C4-2B (cell line): ENCODE results near the gene FTL.
A peak's percentile ranks its signal among the peaks of the same experiment; 100 is the strongest.

Source experiments
- H3K27ac ChIP-seq: fragments of 450-650 bp; 2 replicates; pipeline ENCODE4 v1.5.1; 2017
- ZFX ChIP-seq: fragments of 450-650 bp; IDR thresholded peaks from 2 replicates; pipeline ENCODE4 v1.6.1; 2017
- TF ChIP-seq, protein P1 (sequence below): fragments of 450-650 bp; conservative IDR thresholded peaks from 2 replicates; pipeline ENCODE4 v1.5.1; 2017; ENCODE audit warnings: mild to moderate bottlenecking

Gene FTL

GRCh38 chr19:48989701-48990291, 24.7 kb downstream of the FTL start:
- H3K27ac ChIP-seq: no peak overlapping the region
- TF ChIP-seq, protein P1, sequence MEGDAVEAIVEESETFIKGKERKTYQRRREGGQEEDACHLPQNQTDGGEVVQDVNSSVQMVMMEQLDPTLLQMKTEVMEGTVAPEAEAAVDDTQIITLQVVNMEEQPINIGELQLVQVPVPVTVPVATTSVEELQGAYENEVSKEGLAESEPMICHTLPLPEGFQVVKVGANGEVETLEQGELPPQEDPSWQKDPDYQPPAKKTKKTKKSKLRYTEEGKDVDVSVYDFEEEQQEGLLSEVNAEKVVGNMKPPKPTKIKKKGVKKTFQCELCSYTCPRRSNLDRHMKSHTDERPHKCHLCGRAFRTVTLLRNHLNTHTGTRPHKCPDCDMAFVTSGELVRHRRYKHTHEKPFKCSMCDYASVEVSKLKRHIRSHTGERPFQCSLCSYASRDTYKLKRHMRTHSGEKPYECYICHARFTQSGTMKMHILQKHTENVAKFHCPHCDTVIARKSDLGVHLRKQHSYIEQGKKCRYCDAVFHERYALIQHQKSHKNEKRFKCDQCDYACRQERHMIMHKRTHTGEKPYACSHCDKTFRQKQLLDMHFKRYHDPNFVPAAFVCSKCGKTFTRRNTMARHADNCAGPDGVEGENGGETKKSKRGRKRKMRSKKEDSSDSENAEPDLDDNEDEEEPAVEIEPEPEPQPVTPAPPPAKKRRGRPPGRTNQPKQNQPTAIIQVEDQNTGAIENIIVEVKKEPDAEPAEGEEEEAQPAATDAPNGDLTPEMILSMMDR: no peak
- TF ChIP-seq ZFX: no peak

- TF ChIP-seq ZFX: no peak
- TF ChIP-seq, protein P1: no peak
- H3K27ac ChIP-seq: no peak overlapping the region
Measured at GRCh38 chr19:48990400-48990799, 25.3 kb downstream of the FTL start.

DNA sequence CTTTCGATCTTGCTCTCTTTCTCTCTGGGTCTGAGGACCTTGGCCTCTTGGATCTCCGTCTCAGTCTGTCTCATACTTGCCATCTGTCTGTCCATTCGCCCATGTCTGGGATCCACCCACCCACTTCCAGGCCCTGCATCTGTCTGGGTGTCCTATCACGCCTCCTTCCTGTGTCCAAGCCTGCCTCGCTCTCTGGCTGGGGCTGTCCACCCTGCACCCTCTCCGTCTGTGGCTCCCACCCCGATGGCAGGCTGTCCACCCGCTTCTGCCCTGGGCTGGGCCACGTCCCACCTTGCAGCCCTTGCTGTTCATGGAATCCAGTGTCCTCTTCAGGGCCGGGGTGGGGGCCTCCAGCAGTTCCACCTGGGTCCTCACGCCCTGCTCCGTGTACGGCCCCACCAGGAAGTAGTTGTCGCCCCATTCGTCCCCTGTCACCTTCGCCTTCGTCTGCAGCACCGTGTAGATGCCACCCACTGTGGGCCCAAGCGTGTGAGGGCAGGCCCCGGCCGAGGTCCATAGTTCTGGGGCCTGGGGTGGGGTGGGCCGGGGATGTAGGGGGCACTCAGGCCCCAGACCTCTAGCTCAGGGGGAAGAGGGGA, 26.0 kb downstream of the FTL start:
- no peak for TF ChIP-seq ZFX
- TF ChIP-seq, protein P1: no peak
- H3K27ac ChIP-seq: peak overlapping the region; percentile 92; the same call in 1 of the 2 replicates

GRCh38 chr19:48991873-48992580, 26.9 kb downstream of the FTL start:
- TF ChIP-seq, protein P1: no peak
- TF ChIP-seq ZFX: no peak
- peak overlapping the region; percentile 92 for H3K27ac ChIP-seq

DNA sequence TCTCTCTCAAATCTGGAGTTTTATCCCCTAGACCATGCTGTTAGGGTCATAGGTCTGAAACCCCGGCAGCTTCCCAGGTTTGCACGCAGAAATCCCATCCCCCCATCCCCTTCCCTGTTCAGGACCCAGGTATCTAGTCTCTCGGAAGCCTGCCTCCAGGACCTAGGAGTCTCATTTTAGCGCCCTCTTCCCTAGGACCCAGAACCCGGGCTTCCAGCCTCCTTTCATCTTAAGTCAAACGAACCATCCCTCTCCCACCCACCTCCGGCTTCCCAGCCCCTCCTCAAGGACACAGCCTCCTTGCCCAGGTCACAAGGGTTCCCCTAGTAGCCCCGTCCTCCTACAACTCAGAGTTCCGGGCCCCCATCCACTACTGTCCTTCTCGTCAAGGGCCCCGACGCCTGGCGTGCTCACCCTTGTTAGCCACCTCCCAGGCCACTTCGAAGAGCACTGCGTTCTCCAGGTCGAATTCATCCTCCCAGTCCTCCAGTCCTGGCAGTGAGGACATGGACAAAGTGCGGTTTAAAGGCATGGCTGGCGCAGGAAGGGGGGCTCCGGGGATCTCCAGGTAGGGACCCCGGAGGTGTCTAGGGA, 27.6 kb downstream of the FTL start:
- H3K27ac ChIP-seq: peak overlapping the region; percentile 92
- TF ChIP-seq, protein P1: no peak
- TF ChIP-seq ZFX: no peak

DNA sequence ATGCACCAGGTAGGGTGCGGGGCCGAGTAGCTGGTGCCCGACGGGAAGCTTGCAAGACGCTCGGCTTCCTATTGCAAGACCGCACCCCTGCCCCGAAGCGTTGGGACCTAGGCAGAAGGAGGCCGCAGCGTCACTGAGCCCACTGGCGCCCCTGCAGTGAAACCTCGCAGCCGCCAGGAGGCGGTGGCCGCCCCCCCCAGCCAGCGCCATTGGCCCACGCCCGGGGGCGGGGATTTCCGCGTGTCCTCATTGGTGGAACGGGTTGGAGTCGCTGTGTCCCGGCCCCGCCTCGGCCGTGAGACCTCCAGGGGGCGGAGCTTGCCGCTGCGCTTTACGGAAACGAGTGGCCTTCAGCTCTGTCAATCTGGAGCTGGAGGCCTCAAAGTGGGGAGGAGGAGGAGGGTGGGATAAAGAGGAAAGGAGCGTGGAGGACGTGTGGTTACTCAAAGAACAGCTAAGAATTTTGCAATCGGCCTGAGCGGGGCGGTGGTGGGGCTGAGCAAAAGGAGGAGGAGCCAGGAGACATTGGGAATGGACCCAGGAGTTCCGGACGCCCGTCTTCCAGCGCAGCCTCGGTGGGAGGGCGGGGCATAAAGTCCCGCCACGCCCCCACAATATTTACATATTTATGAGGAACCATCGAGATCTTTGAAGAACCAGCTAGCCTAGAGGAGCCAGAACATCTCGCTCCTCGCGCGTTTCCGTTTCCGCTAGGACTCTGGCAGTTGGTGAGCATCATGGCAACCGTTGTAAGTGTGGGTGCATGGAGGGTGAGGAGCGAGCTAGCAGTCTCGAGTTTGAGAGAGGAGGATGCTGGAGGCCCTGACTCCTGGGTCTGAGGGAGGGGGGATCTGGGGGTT, 28.3 kb downstream of the FTL start, which contains the start of the genes GYS1 and RUVBL2:
TSS of gene GYS1 (minus strand) at position 135 of the 860 bp plus-strand sequence. CDS start 197 bp downstream, outside the sequence.
TSS of gene RUVBL2 (plus strand) at position 713 of the 860 bp plus-strand sequence. CDS start at position 738, 25 bp downstream.
- TF ChIP-seq, protein P1: peak; percentile 88
- peak; percentile 16; the same call in 1 of the 2 replicates for TF ChIP-seq ZFX
- H3K27ac ChIP-seq: peak within 1 kb of the TSS; percentile 92
